HG03520 (cell line): Measurements from ENCODE around the gene NBR1.
"Not testable (repeated sequence)": the region's sequence is repeated elsewhere in the genome, so short reads cannot be mapped to it uniquely, and the experiment has no call there.

Experiments
- ATAC-seq: cut with Tn5 transposase; IDR thresholded peaks from one replicate; pipeline ENCODE4 v1.9.1; 2021; ENCODE audit warnings: mild to moderate bottlenecking, moderate library complexity; ENCODE audit not compliant: unreplicated experiment

The NBR1 gene

DNA sequence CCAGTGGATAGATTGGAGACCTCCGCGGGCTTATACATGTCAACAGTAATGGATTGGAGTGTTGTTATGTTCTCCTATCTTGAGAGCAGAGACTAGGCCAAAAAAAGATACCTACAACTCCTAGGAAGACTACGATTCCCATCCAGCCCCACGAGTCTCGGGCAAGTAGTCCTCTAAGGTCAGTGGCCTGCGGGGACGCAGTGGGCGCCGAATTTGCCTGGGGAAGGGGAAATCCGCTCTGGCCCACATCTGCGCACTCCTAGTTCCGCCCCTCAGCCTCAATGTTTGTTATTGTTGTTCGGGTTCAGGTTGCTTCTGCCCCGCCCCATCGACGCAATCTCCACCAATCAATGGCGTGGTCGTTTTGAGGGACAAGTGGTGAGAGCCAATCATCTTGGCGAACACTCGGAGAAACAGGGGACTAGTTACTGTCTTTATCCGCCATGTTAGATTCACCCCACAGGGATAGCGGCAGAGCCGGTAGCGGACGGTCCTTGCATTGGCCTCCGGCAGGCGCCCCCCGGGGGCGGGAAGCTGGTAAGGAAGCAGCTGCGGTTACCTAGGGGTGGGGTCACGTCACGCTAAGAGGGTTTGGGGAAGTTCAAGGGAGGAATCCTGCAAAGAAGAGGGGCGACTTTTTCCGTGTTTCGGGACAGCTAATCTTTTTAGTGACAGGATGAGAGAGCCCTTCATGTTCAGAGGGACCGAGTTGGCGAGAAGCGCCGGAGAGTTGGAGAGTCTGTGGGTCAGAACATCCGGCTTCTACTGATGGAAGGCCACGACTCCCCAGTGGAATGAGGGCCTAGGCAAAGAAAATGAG is at the start of gene NBR1:
Gene NBR1 (plus strand): TSS at position 449 of the 820 bp plus-strand sequence. CDS start 4,586 bp downstream, outside the sequence.
- peak; percentile 77 for ATAC-seq

DNA sequence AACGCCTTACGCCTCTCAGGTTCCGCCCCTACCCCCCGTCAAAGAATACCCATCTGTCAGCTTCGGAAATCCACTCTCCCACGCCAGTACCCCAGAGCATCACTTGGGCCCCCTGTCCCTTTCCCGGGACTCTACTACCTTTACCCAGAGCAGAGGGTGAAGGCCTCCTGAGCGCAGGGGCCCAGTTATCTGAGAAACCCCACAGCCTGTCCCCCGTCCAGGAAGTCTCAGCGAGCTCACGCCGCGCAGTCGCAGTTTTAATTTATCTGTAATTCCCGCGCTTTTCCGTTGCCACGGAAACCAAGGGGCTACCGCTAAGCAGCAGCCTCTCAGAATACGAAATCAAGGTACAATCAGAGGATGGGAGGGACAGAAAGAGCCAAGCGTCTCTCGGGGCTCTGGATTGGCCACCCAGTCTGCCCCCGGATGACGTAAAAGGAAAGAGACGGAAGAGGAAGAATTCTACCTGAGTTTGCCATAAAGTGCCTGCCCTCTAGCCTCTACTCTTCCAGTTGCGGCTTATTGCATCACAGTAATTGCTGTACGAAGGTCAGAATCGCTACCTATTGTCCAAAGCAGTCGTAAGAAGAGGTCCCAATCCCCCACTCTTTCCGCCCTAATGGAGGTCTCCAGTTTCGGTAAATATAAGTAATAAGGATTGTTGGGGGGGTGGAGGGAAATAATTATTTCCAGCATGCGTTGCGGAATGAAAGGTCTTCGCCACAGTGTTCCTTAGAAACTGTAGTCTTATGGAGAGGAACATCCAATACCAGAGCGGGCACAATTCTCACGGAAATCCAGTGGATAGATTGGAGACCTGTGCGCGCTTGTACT is 45.7 kb upstream of the NBR1 start, which contains the start of gene BRCA1:
Gene BRCA1 (minus strand): TSS at position 232 of the 834 bp plus-strand sequence. CDS start 1,268 bp downstream, outside the sequence.
- ATAC-seq = peak; percentile 91

GRCh38 chr17:43125967-43126910 is 44.8 kb upstream of the NBR1 start:
- ATAC-seq = no peak

GRCh38 chr17:43126911-43127290 is 44.1 kb upstream of the NBR1 start:
- ATAC-seq = no peak

DNA sequence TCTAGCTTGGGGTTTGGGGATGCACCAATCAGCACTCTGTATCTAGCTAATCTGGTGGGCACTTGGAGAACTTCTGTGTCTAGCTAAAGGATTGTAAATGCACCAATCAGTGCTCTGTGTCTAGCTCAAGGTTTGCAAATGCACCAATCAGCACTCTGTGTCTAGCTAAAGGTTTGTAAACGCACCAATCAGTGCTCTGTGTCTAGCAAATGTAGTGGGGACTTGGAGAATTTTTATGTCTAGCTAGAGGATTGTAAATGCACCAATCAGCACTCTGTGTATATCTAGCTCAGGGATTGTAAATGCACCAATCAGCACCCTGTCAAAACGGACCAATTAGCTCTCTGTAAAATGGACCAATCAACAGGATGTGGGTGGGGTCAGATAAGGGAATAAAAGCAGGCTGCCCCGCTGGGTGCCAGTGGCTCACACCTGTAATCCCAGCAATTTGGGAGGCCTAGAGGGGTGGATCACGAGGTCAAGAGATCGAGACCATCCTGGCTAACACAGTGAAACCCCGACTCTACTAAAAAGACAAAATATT is 43.6 kb upstream of the NBR1 start:
- ATAC-seq = not testable (repeated sequence)

- ATAC-seq = no peak
These were observed 41.4 kb upstream of the NBR1 start for GRCh38 chr17:43129671-43130010.

- no peak for ATAC-seq
These were observed 38.9 kb upstream of the NBR1 start for GRCh38 chr17:43132117-43132516.

- not testable (repeated sequence) for ATAC-seq
These were observed 37.6 kb upstream of the NBR1 start for GRCh38 chr17:43133439-43133838.

DNA sequence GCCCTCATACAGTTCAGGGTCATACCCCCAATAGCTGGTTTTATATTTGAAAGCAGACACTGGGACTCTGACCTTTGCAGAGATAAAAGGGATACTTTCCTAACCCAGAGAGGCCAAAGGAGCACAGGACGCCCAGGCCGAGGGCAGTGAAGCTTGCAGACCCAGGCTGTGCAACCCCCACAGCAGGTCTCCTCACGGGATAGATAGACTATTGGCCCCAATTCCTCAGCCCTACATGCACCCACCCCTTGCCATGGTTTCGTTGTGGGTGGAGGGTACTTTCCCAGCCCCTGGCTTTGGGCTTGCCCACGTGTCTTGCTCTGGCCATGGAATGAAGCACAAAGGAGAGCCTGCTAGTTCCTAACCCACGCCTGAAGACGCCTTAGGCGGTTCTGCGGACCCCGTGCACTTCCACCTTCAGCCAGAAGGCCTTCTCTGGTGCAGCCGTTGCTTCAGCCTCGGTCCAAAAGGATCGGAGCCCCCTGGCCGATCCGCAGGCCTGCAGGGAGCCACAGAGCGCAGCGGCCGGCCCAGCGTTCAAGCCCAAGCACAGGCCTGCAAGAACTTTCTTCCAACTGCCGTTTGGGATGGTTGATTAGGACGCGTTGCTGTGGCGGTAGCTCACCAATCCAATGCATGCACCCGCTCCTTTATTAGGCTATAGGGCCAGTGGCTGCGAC is 36.1 kb upstream of the NBR1 start:
- no peak for ATAC-seq

GRCh38 chr17:43135454-43135819 is 35.6 kb upstream of the NBR1 start:
- no peak for ATAC-seq

DNA sequence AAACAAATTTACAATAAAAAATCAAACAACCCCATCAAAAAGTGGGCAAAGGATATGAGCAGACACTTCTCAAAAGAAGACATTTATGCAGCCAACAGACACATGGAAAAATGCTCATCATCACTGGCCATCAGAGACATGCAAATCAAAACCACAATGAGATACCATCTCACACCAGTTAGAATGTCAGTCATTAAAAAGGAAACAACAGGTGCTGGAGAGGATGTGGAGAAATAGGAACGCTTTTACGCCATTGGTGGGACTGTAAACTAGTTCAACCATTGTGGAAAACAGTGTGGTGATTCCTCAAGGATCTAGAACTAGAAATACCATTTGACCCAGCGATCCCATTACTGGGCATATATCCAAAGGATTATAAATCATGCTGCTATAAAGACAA is 34.4 kb upstream of the NBR1 start:
- not testable (repeated sequence) for ATAC-seq

- not testable (repeated sequence) for ATAC-seq
These were observed 32.5 kb upstream of the NBR1 start for GRCh38 chr17:43138531-43138930.

- no peak for ATAC-seq
These were observed 30.4 kb upstream of the NBR1 start for GRCh38 chr17:43140396-43141332.

DNA sequence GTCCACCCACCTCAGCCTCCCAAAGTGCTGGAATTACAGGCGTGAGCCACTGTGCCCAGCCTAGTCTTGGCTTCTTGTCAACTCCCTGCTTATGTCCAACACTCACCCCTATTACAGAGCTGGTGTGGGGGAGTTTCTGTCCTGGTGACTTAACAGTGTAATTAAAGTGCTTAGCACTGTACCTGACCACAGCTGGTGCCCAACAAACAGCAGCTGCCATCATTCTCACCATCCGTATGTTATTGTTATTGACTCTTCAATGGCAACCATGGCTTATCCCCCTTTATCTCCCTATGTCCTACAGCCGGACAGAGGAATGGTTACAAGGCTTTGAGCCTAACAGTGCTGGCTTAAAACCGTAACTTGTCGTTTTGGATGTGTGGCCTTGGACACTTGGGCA is 28.9 kb upstream of the NBR1 start:
- ATAC-seq = no peak

DNA sequence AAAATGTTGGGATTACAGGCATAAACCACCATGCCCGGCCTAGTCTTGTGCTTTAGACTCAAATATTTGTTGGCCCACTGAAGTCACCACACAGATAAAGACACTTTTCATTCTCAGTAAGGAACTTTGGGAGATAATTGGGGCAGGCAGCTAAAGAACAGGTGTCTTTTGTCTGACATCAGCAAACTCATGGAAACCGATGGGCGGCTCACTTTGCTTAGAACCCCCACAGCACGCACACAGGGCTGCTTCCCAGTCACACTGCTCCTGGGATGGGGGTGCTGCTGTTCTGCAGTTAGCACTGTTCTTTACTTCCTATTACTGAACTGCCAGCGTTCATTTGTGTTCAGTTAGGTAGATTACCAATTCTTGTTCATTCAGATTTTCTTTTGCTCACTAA is 27.8 kb upstream of the NBR1 start:
- ATAC-seq = no peak

DNA sequence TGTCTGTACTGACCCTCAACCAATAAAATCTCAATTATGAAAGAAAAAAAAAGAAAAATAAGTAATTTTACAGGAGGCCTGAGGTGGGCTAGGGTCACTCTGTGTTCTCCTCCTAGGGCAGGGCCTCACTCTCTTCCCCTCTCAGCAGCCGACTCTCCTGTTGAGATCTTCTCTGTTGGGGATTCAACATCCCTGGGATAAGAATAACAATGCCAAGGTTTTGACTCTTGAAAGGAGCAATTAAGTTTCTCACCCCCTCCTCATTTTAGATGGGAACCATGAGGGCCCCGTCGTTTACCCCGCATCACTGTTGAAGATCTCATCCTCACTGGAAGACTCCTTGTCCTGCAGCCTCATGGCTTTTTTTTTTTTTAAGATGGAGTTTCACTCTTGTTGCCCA is 24.4 kb upstream of the NBR1 start:
- no peak for ATAC-seq

GRCh38 chr17:43151880-43152456 is 19.0 kb upstream of the NBR1 start:
- no peak for ATAC-seq

GRCh38 chr17:43153197-43153835 is 17.7 kb upstream of the NBR1 start:
- not testable (repeated sequence) for ATAC-seq
